Inflammatory macrophage treated with lipopolysaccharide for 1 hour (primary cell): Measurements from ENCODE around the gene OR2W1.

Experiments
- DNase-seq, 2 donors: peaks; one replicate each; pipeline ENCODE4 v3.0.0-alpha.2; 2020 to 2022

OR2W1 gene

DNA sequence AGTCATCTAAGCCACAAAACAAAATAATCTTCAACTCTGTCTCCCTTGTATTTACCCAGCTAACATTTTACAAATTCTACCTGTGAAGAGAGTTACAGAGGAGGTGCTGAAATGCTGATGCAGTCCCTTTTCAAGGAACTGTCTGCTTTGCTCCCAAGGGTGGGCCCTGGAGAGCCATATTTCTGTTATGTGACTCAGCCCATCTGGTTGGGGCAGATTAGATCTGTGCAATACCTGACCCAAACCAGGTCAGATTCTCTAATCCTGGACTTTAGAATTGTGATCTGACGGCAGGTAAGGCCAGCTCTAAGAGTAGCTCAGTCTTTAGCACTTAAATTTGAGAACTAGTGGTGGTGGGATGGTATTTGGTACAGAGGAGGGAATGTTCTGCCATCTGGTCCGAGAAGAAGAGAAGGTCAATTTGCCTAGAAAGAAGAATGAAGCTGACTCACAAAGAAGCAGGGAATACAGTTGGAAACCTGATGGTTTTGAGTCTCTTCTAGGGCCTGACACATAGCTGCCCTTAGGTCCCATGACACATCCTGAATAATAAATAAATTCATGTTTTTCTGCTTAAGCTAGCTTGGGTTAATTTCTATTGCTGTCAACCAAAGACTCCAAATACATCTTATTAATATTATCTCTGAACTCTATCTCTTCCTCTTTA, 48.0 kb downstream of the OR2W1 start:
- DNase-seq, result no peak

DNA sequence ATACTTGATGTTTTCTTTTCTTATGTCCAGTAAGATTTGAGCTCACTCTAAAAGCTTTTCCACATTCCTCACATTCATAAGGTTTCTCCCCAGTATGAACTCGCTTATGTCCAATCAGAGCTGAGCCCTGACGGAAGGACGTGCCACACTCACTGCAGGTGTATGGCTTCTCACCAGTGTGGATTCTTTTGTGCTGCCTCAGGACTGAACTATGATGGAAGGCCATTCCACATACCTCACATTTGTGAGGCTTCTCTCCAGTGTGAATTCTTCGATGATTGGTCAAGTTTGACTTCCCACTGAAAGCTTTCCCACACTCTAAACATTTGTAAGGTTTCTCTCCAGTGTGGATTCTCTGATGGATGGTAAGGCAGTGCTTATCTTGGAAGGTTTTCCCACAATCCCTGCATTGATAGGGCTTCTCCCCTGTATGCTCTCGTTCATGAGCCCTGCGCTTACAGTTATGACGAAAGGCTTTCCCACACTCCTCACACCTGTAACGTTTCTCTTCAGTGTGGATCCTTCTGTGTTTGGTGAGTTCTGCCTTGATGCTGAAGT, 49.8 kb downstream of the OR2W1 start:
- DNase-seq, result no peak
